Measurements from ENCODE around the gene RBM12. TPM values are rescaled to one million over a fixed set of nuclear protein-coding genes. Genes with fewer than 3 reads are reported as not detected.

The RBM12 gene
- total and polyA plus RNA-seq, 4 donors, result 9.5 to 75.0 (median 39.4) TPM

DNA sequence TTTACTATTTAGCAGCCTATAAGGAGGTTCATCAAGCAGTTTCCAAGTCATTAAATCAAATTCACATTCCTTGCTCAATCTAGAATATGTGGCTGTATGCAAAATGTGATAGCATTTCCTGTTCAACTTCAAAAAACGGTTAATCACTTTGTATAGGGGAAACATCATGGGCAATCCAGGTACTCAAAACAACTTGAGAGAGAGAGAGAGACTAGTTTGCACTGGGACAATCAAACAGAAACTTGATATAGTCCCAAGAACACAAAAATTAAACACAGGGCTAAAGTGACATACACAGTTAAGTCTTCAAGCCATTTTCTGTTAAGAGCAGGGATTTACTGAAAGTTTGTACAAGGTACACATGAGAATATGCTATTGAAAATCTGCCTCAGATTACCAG lies 7.4 kb downstream of the RBM12 start:
- peak overlapping the region in 1 of 2 donors; percentile 44 for H3K9ac ChIP-seq (ENCODE audit: insufficient read depth in 1 of 2, low read length in 2 of 2)
- no peak overlapping the region for H3K4me3 ChIP-seq
- H3K27ac ChIP-seq (ENCODE audit: low read depth in 1 of 2, low read length in 1 of 2), result no peak overlapping the region
- DNase-seq (peak in 1 of 3 donors; percentile 35), ATAC-seq (ENCODE audit: insufficient read depth, low FRiP score) (no peak)
- H3K4me1 ChIP-seq (ENCODE audit: control insufficient read depth in 5 of 5, insufficient read depth in 5 of 5, low read length in 5 of 5), result peaks cover 6 to 27% (median 15%) of the 10 kb centered on the region in 5 donors
- TF ChIP-seq, protein P1, sequence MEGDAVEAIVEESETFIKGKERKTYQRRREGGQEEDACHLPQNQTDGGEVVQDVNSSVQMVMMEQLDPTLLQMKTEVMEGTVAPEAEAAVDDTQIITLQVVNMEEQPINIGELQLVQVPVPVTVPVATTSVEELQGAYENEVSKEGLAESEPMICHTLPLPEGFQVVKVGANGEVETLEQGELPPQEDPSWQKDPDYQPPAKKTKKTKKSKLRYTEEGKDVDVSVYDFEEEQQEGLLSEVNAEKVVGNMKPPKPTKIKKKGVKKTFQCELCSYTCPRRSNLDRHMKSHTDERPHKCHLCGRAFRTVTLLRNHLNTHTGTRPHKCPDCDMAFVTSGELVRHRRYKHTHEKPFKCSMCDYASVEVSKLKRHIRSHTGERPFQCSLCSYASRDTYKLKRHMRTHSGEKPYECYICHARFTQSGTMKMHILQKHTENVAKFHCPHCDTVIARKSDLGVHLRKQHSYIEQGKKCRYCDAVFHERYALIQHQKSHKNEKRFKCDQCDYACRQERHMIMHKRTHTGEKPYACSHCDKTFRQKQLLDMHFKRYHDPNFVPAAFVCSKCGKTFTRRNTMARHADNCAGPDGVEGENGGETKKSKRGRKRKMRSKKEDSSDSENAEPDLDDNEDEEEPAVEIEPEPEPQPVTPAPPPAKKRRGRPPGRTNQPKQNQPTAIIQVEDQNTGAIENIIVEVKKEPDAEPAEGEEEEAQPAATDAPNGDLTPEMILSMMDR (IDR thresholded peaks at IDR 0.05; ENCODE audit: control extremely low read depth, extremely low read depth), result no peak
- H3K36me3 ChIP-seq (ENCODE audit: control insufficient read depth in 4 of 4, insufficient read depth in 4 of 4, low read length in 4 of 4), result peaks cover 20 to 23% (median 21%) of the 10 kb centered on the region in 4 donors
- WGBS, 2 donors, result 2 to 11% methylated on average over 1 of the region's 1 CpG
- peaks cover 0 to 2% (median 0%) of the 10 kb centered on the region in 4 donors for H3K9me3 ChIP-seq (ENCODE audit: control insufficient read depth in 4 of 4, insufficient read depth in 3 of 4, low read length in 3 of 4)
- no peaks in the 10 kb centered on the region for H3K27me3 ChIP-seq (ENCODE audit: control insufficient read depth in 3 of 3, insufficient read depth in 3 of 3, low read length in 2 of 3)

DNA sequence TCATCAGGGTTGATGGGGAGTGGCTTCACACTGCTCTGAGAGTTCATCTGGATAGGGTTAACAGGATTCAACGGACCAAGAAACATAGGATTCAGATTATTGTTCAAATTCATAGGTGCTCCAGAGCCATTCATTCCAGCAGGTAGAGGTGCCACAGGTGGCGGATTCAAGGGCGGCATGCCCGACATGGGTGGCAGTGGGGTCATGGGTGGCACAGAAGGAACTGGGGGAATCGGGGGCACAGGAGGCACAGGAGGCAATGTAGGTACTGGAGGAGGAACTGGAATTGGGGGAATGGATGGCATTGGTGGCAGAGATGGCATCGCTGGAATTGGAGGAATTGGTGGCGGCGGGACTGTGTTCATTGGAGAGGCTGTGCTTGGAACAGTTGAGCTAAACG lies 10.3 kb downstream of the RBM12 start:
- H3K9me3 ChIP-seq (ENCODE audit: control insufficient read depth in 4 of 4, insufficient read depth in 3 of 4, low read length in 3 of 4), result peaks cover 0 to 2% (median 0%) of the 10 kb centered on the region in 4 donors
- ATAC-seq (ENCODE audit: insufficient read depth, low FRiP score) (no peak), DNase-seq (no peak)
- H3K27ac ChIP-seq (ENCODE audit: low read depth in 1 of 2, low read length in 1 of 2), result no peak overlapping the region
- peaks cover 5 to 32% (median 21%) of the 10 kb centered on the region in 5 donors for H3K4me1 ChIP-seq (ENCODE audit: control insufficient read depth in 5 of 5, insufficient read depth in 5 of 5, low read length in 5 of 5)
- 98 to 99% methylated on average over 9 of the region's 9 CpGs for WGBS, 2 donors
- TF ChIP-seq, protein P1 (IDR thresholded peaks at IDR 0.05; ENCODE audit: control extremely low read depth, extremely low read depth), result no peak
- H3K4me3 ChIP-seq, result no peak overlapping the region
- H3K9ac ChIP-seq (ENCODE audit: insufficient read depth in 1 of 2, low read length in 2 of 2), result no peak overlapping the region
- H3K36me3 ChIP-seq (ENCODE audit: control insufficient read depth in 4 of 4, insufficient read depth in 4 of 4, low read length in 4 of 4), result peaks cover 20 to 31% (median 22%) of the 10 kb centered on the region in 4 donors
- no peaks in the 10 kb centered on the region for H3K27me3 ChIP-seq (ENCODE audit: control insufficient read depth in 3 of 3, insufficient read depth in 3 of 3, low read length in 2 of 3)

DNA sequence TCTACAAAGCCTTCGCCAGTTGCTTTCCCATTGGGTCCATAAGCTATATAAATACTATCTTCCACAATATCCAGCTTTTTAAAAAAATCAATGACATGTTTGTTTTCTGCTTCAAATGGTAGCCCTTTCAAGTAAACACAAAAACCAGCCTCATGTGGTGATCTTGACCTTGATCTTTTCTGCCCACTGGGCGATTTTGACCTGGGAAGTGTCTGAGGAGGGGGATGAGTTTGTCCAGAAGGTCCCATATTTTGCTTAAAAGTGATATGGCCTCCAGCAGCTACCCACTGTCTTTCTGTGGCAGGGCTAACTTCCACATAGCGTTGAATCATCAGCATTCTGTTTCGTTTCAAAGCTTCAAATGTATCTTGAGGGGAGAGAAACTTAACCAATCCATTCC lies 10.8 kb downstream of the RBM12 start:
- Histone ChIP-seq H3K27ac (ENCODE audit: low read depth in 1 of 2, low read length in 1 of 2) (no peak overlapping the region), H3K27me3 (ENCODE audit: control insufficient read depth in 3 of 3, insufficient read depth in 3 of 3, low read length in 2 of 3) (no peaks in the 10 kb centered on the region), H3K36me3 (ENCODE audit: control insufficient read depth in 4 of 4, insufficient read depth in 4 of 4, low read length in 4 of 4) (peaks cover 20 to 31% (median 22%) of the 10 kb centered on the region in 4 donors), H3K4me1 (ENCODE audit: control insufficient read depth in 5 of 5, insufficient read depth in 5 of 5, low read length in 5 of 5) (peaks cover 5 to 37% (median 24%) of the 10 kb centered on the region in 5 donors), H3K4me3 (no peak overlapping the region), H3K9me3 (ENCODE audit: control insufficient read depth in 4 of 4, insufficient read depth in 3 of 4, low read length in 3 of 4) (peaks cover 0 to 2% (median 0%) of the 10 kb centered on the region in 4 donors), H3K9ac (ENCODE audit: insufficient read depth in 1 of 2, low read length in 2 of 2) (no peak overlapping the region)
- DNase-seq (no peak), ATAC-seq (ENCODE audit: insufficient read depth, low FRiP score) (no peak)
- WGBS, 2 donors, result 94 to 97% methylated on average over 4 of the region's 4 CpGs
- TF ChIP-seq, protein P1 (IDR thresholded peaks at IDR 0.05; ENCODE audit: control extremely low read depth, extremely low read depth), result no peak

- H3K9me3 ChIP-seq (ENCODE audit: control insufficient read depth in 4 of 4, insufficient read depth in 3 of 4, low read length in 3 of 4), result peaks cover 0 to 2% (median 0%) of the 10 kb centered on the region in 4 donors
- DNase-seq (no peak), ATAC-seq (ENCODE audit: insufficient read depth, low FRiP score) (no peak)
- H3K4me1 ChIP-seq (ENCODE audit: control insufficient read depth in 5 of 5, insufficient read depth in 5 of 5, low read length in 5 of 5), result peaks cover 5 to 41% (median 24%) of the 10 kb centered on the region in 5 donors
- H3K9ac ChIP-seq (ENCODE audit: insufficient read depth in 1 of 2, low read length in 2 of 2), result no peak overlapping the region
- 98 to 99% methylated on average over 3 of the region's 3 CpGs for WGBS, 2 donors
- H3K27me3 ChIP-seq (ENCODE audit: control insufficient read depth in 3 of 3, insufficient read depth in 3 of 3, low read length in 2 of 3), result no peaks in the 10 kb centered on the region
- no peak overlapping the region for H3K4me3 ChIP-seq
- TF ChIP-seq, protein P1 (IDR thresholded peaks at IDR 0.05; ENCODE audit: control extremely low read depth, extremely low read depth), result no peak
- no peak overlapping the region for H3K27ac ChIP-seq (ENCODE audit: low read depth in 1 of 2, low read length in 1 of 2)
- peaks cover 20 to 31% (median 22%) of the 10 kb centered on the region in 4 donors for H3K36me3 ChIP-seq (ENCODE audit: control insufficient read depth in 4 of 4, insufficient read depth in 4 of 4, low read length in 4 of 4)
Observed at GRCh38 chr20:35653430-35653734, 11.3 kb downstream of the RBM12 start.

Measured in lung (tissue), 12 donors.